HG02763 (cell line): ENCODE data around the gene RIGI.
"Not testable (repeated sequence)": the region's sequence is repeated elsewhere in the genome, so short reads cannot be mapped to it uniquely, and the experiment has no call there.

Experiments used
- ATAC-seq: cut with Tn5 transposase; IDR thresholded peaks from one replicate; pipeline ENCODE4 v1.9.1; 2021; ENCODE audit warnings: mild to moderate bottlenecking, moderate library complexity; ENCODE audit not compliant: unreplicated experiment

The RIGI gene

GRCh38 chr9:32533336-32533735, 7.3 kb upstream of the RIGI start:
- ATAC-seq, result no peak

GRCh38 chr9:32526707-32527048, 682 bp upstream of the RIGI start:
- ATAC-seq, result no peak

GRCh38 chr9:32525709-32526030, 326 bp downstream of the RIGI start:
- no peak for ATAC-seq

- ATAC-seq, result no peak
Measured at GRCh38 chr9:32524892-32525708, 896 bp downstream of the RIGI start.

- not testable (repeated sequence) for ATAC-seq
Measured at GRCh38 chr9:32524558-32524891, 1.5 kb downstream of the RIGI start.

- no peak for ATAC-seq
Measured at GRCh38 chr9:32523910-32524309, 2.1 kb downstream of the RIGI start.

GRCh38 chr9:32518276-32518675, 7.7 kb downstream of the RIGI start:
- ATAC-seq, result no peak

GRCh38 chr9:32516241-32516640, 9.8 kb downstream of the RIGI start:
- ATAC-seq, result no peak

- no peak for ATAC-seq
Measured at GRCh38 chr9:32508728-32509127, 17.3 kb downstream of the RIGI start.

GRCh38 chr9:32503008-32503407, 23.0 kb downstream of the RIGI start:
- no peak for ATAC-seq

GRCh38 chr9:32502464-32502863, 23.5 kb downstream of the RIGI start:
- ATAC-seq, result no peak

GRCh38 chr9:32501868-32502267, 24.1 kb downstream of the RIGI start:
- ATAC-seq, result no peak

GRCh38 chr9:32500768-32501167, 25.2 kb downstream of the RIGI start:
- no peak for ATAC-seq

GRCh38 chr9:32497921-32498320, 28.1 kb downstream of the RIGI start:
- no peak for ATAC-seq

GRCh38 chr9:32490601-32491000, 35.4 kb downstream of the RIGI start:
- ATAC-seq, result no peak

GRCh38 chr9:32487981-32488380, 38.0 kb downstream of the RIGI start:
- ATAC-seq, result no peak

GRCh38 chr9:32486839-32487562, 39.0 kb downstream of the RIGI start:
- no peak for ATAC-seq

- ATAC-seq, result no peak
Measured at GRCh38 chr9:32483343-32483742, 42.7 kb downstream of the RIGI start.
